ENCODE measurements around the gene CASKIN1. TPM values are rescaled to one million over a fixed set of nuclear protein-coding genes. Genes with fewer than 3 reads are reported as not detected.

CASKIN1 gene
- total RNA-seq, 4 donors from 2014 or later: 0.71 to 2.2 (median 1.3) TPM

GRCh38 chr16:2159175-2159838 lies 37.1 kb downstream of the CASKIN1 start:
- H3K4me3 ChIP-seq (ENCODE audit: low read depth, poor library complexity, severe bottlenecking): no peak overlapping the region
- intact Hi-C loops (cut with DNase I; ENCODE audit: low total_unique reads): no loop called here
- no peak for DNase-seq (ENCODE audit: low spot score in 2 of 2)

GRCh38 chr16:2158262-2158638 lies 38.2 kb downstream of the CASKIN1 start:
- intact Hi-C loops (cut with DNase I; ENCODE audit: low total_unique reads): no loop called here
- H3K4me3 ChIP-seq (ENCODE audit: low read depth, poor library complexity, severe bottlenecking): no peak overlapping the region
- 85 to 93% methylated on average over 15 of the region's 15 CpGs for WGBS, 2 donors
- TF ChIP-seq POLR2A (IDR thresholded peaks at IDR 0.05) (no peak), CTCF (IDR thresholded peaks at IDR 0.05) (no peak)
- DNase-seq (ENCODE audit: low spot score in 2 of 2): no peak

More at GRCh38 chr16:2159175-2159838, 37.1 kb downstream of the CASKIN1 start:
- no peak for TF ChIP-seq POLR2A (IDR thresholded peaks at IDR 0.05)
- TF ChIP-seq CTCF (IDR thresholded peaks at IDR 0.05): no peak
- WGBS, 2 donors: 38 to 46% methylated on average over 23 of the region's 24 CpGs

GRCh38 chr16:2157480-2158261 lies 38.7 kb downstream of the CASKIN1 start:
- TF ChIP-seq CTCF (IDR thresholded peaks at IDR 0.05) (peak in 1 of 3 donors; percentile 54), POLR2A (IDR thresholded peaks at IDR 0.05) (no peak)
- 72 to 73% methylated on average over 27 of the region's 27 CpGs for WGBS, 2 donors
- intact Hi-C loops (cut with DNase I; ENCODE audit: low total_unique reads): no loop called here
- DNase-seq (ENCODE audit: low spot score in 2 of 2): no peak
- H3K4me3 ChIP-seq (ENCODE audit: low read depth, poor library complexity, severe bottlenecking): no peak overlapping the region

- WGBS, 2 donors: 49 to 56% methylated on average over 5 of the region's 5 CpGs
Measured at GRCh38 chr16:2156849-2157224, 39.6 kb downstream of the CASKIN1 start.

More at GRCh38 chr16:2156849-2157224, 39.6 kb downstream of the CASKIN1 start:
- DNase-seq (ENCODE audit: low spot score in 2 of 2): no peak
- intact Hi-C loops (cut with DNase I; ENCODE audit: low total_unique reads): no loop called here
- TF ChIP-seq POLR2A (IDR thresholded peaks at IDR 0.05): no peak
- no peak for TF ChIP-seq CTCF (IDR thresholded peaks at IDR 0.05)
- no peak overlapping the region for H3K4me3 ChIP-seq (ENCODE audit: low read depth, poor library complexity, severe bottlenecking)

Measured in lower leg skin (tissue), 4 donors.